Peyer's patch (tissue), 4 donors: ENCODE data around the gene KBTBD12. TPM values are rescaled to one million over a fixed set of nuclear protein-coding genes. Genes with fewer than 3 reads are reported as not detected.

ENCODE experiments used
- DNase-seq, 3 donors: peaks; one replicate each; pipeline ENCODE4 v3.0.0-alpha.2; 2017 to 2019
- H3K27ac ChIP-seq, 4 donors: fragments of 200-600 bp; sonication (generic); one replicate each; pipeline ENCODE4 v1.5.1; 2016 to 2019
- H3K27me3 ChIP-seq, 2 donors: fragments of 200-600 bp; sonication (generic); one replicate each; pipeline ENCODE4 v1.5.1; 2019
- H3K36me3 ChIP-seq, 3 donors: fragments of 200-600 bp; sonication (generic); one replicate each; pipeline ENCODE4 v1.5.1; 2016 to 2019
- H3K4me1 ChIP-seq, 4 donors: fragments of 200-600 bp; sonication (generic); one replicate each; pipeline ENCODE4 v1.5.1; 2016 to 2019
- H3K4me3 ChIP-seq, 4 donors: fragments of 200-600 bp; sonication (generic); 1 replicate in 3 of 4; 2 replicates in 1 of 4; pipeline ENCODE4 v1.5.1; 2016 to 2019; ENCODE audit warnings: mild to moderate bottlenecking in 1 of 4
- H3K9me3 ChIP-seq, 4 donors: fragments of 200-600 bp; sonication (generic); one replicate each; pipeline ENCODE4 v1.5.1; 2016 to 2019; ENCODE audit warnings: mild to moderate bottlenecking in 1 of 4
- POLR2A ChIP-seq, 2 donors: fragments of 450-650 bp; IDR thresholded peaks; one replicate each; pipeline ENCODE4 v1.5.1; 2017; ENCODE audit warnings: antibody characterized with exemption in 2 of 2, mild to moderate bottlenecking in 2 of 2, moderate library complexity in 2 of 2
- total RNA-seq, 4 donors: library from RNA; depleted of rRNA; stranded (reverse); fragments of >200 nt; gene quantifications; one replicate each; pipeline ENCODE4 v1.1.0, GENCODE V29; 2016
- TF ChIP-seq, protein P1 (sequence below), 6 experiments: fragments of 450-650 bp in 4 of 6; fragments of 200-600 bp in 2 of 6; sonication (generic) in 1 of 6; IDR thresholded peaks; one replicate each; pipeline ENCODE4 v1.5.1; 2017 to 2019; ENCODE audit warnings: antibody characterized with exemption in 6 of 6, mild to moderate bottlenecking in 3 of 6, moderate library complexity in 1 of 6

The KBTBD12 gene
- total RNA-seq, 4 donors from 2014 or later: 1.5 to 3.5 (median 2.8) TPM

DNA sequence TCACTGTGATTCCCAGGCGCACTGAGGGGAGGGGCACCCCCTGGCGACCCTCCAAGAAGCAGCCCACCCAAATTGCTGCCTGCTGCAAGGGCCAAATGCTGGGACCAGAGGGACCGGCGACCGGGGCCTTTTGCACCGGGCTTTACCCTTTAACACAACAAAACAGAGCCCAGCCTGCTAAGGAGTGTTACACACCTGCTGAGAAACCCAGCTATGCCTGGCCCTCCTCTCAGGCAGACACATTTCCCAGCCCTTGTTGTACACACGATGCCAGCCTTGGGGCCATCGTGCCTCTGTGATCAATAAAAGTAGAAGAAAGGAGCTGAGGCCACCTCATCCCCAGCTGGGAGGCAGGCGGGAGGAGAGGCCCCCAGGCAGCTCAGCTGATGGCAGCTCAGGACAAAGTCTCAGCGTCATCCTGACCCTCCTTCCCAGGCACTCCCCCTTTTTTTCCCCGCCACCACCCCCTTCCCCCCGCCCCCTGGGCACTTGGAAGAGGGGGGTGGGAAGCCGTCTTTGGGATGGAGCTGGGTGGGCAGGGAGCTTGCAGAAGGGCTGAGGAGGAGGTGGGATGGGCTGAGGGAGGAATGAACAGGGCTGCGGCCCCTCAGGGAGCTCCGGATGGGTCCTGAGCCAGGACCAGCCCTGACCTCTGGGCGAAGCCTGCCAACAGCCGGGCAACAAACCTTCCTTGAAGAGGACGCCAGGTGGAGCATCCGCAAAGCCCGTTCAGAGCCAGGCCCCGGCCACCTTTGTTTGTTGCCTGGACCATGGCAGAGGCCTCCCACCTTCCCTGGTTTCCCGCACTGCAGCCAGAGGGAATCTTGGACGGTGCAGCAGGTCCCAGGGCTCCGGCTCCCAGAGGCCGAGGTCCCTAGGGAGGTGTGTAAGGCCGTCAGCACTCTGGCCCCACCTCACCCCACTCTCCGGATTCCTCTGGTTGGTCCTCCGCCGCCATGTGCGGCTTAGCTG lies 91.3 kb downstream of the KBTBD12 start:
- Histone ChIP-seq H3K9me3 (no peaks in the 10 kb centered on the region), H3K27ac (no peak overlapping the region), H3K4me3 (no peak overlapping the region), H3K4me1 (peaks cover 0 to 3% (median 0%) of the 10 kb centered on the region in 4 donors), H3K36me3 (no peaks in the 10 kb centered on the region), H3K27me3 (no peaks in the 10 kb centered on the region)
- no peak for DNase-seq
- TF ChIP-seq, protein P1, sequence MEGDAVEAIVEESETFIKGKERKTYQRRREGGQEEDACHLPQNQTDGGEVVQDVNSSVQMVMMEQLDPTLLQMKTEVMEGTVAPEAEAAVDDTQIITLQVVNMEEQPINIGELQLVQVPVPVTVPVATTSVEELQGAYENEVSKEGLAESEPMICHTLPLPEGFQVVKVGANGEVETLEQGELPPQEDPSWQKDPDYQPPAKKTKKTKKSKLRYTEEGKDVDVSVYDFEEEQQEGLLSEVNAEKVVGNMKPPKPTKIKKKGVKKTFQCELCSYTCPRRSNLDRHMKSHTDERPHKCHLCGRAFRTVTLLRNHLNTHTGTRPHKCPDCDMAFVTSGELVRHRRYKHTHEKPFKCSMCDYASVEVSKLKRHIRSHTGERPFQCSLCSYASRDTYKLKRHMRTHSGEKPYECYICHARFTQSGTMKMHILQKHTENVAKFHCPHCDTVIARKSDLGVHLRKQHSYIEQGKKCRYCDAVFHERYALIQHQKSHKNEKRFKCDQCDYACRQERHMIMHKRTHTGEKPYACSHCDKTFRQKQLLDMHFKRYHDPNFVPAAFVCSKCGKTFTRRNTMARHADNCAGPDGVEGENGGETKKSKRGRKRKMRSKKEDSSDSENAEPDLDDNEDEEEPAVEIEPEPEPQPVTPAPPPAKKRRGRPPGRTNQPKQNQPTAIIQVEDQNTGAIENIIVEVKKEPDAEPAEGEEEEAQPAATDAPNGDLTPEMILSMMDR (IDR thresholded peaks at IDR 0.05): no peak
- no peak for TF ChIP-seq POLR2A (IDR thresholded peaks at IDR 0.05)

DNA sequence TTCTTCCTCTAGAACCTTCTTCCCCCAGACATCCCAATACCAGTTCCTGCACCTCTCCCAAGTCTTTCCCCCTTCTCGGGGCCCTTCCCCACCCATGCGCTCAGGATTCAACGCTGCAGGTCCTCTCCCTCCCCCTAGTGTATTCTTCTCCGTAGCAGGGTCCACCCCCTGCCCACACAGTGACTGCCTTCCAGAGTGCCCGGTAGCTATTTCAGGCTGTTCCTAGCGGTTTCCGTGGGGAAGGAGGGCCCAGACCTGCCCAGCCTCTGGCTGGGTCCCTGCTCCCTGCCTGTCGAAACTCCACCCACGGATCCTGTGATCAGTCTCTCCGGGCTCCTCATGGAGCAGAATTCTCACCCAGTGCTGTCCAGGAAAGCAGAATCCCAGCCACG lies 92.0 kb downstream of the KBTBD12 start:
- Histone ChIP-seq H3K9me3 (no peaks in the 10 kb centered on the region), H3K27ac (no peak overlapping the region), H3K4me3 (no peak overlapping the region), H3K27me3 (no peaks in the 10 kb centered on the region), H3K4me1 (peaks cover 0 to 4% (median 0%) of the 10 kb centered on the region in 4 donors), H3K36me3 (no peaks in the 10 kb centered on the region)
- DNase-seq: no peak
- no peak for TF ChIP-seq POLR2A (IDR thresholded peaks at IDR 0.05)
- TF ChIP-seq, protein P1 (IDR thresholded peaks at IDR 0.05): no peak

DNA sequence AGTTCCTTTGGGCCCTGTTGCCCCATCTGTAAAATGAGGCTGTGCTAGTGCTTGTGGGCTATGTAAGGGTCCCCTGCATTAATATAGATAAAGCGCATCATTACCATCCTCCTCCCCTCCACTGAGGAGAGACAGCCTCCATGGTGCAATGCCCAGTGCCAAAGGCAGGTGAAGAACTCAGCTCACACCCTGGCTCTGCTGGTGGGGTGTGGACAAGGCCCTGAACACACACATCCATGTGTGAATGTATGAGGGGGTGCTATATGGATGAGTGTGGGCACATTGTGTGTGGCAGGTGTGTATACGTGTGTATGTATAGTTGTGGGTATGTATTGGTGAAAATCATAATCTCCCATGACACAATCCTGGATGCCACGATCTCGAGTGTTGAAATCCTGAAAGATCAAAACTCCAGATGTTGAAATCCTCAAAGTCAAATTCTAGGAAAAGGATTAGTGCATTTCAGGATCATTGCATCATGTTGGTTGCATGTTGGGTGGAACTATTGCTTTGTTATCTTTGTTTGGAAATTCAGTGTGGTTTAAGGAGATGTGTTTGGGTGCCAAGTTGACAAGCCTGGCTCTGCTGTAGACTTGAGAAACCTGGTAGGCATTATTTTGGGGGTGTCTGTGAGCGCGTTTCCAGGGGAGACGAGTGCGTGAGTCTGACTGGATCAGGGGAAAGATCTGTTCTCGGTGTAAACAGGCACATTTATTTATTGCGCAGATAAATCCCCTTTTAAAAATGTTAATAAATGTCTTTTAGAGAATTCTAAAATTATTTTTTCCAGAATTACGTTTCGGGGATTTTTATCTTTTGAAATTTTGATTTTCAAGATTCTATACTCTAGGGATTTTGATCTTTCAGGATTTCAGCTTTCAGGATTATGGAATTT lies 95.2 kb downstream of the KBTBD12 start:
- TF ChIP-seq, protein P1 (IDR thresholded peaks at IDR 0.05): no peak
- no peak for TF ChIP-seq POLR2A (IDR thresholded peaks at IDR 0.05)
- DNase-seq: no peak
- Histone ChIP-seq H3K36me3 (no peaks in the 10 kb centered on the region), H3K27me3 (no peaks in the 10 kb centered on the region), H3K4me3 (no peak overlapping the region), H3K27ac (no peak overlapping the region), H3K4me1 (peaks cover 0 to 4% (median 0%) of the 10 kb centered on the region in 4 donors), H3K9me3 (no peaks in the 10 kb centered on the region)

DNA sequence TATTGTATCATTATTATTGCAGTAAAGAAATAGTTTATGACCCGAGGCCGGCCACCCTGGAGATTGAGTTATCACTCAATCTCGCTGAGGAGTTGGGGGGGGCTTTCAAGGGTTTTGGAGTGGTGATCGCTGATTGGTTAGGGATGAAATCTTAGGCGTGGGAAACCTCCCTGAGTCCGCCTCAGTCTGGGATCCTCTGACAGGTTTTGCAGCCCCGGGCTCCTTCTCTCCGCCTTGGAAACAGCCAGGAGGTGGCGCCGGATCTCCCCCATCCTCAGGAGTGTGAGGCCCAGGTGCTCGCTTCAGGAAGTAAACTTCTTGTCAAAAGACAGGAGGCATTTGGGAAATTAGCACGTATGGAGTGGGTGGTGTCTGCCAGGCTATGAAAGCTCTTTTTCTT lies 96.1 kb downstream of the KBTBD12 start:
- Histone ChIP-seq H3K4me3 (no peak overlapping the region), H3K4me1 (peaks cover 0 to 4% (median 0%) of the 10 kb centered on the region in 4 donors), H3K27me3 (no peaks in the 10 kb centered on the region), H3K27ac (no peak overlapping the region), H3K36me3 (no peaks in the 10 kb centered on the region), H3K9me3 (no peaks in the 10 kb centered on the region)
- TF ChIP-seq POLR2A (IDR thresholded peaks at IDR 0.05): no peak
- TF ChIP-seq, protein P1 (IDR thresholded peaks at IDR 0.05): peak in 4 of 6 experiments; percentile 16 to 37 (median 25)
- DNase-seq: peak in 2 of 3 donors; percentile 58 to 67

DNA sequence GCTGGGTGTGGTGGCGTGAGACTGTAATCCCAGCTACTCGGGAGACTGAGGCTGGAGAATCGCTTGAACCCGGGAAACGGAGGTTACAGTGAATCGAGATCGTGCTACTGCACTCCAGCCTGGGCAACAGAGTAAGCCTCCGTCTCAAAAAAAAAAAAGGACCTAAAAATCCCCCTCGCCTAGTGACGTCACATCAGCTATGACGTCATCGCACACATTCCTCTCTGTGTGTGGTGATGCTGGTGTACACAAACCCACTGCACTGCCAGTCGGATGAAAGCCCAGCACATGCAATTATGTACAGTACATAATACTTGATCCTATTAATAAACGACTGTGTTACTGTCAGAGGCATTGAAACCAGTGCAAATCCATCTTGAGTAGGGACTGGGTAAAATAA lies 97.0 kb downstream of the KBTBD12 start:
- H3K9me3 ChIP-seq: no peaks in the 10 kb centered on the region
- peaks cover 0 to 4% (median 0%) of the 10 kb centered on the region in 4 donors for H3K4me1 ChIP-seq
- no peak for DNase-seq
- no peaks in the 10 kb centered on the region for H3K27me3 ChIP-seq
- no peak overlapping the region for H3K4me3 ChIP-seq
- TF ChIP-seq, protein P1 (IDR thresholded peaks at IDR 0.05): no peak
- no peak for TF ChIP-seq POLR2A (IDR thresholded peaks at IDR 0.05)
- H3K27ac ChIP-seq: no peak overlapping the region
- no peaks in the 10 kb centered on the region for H3K36me3 ChIP-seq
